ENCODE results near the gene PSMB11.

PSMB11 gene

DNA sequence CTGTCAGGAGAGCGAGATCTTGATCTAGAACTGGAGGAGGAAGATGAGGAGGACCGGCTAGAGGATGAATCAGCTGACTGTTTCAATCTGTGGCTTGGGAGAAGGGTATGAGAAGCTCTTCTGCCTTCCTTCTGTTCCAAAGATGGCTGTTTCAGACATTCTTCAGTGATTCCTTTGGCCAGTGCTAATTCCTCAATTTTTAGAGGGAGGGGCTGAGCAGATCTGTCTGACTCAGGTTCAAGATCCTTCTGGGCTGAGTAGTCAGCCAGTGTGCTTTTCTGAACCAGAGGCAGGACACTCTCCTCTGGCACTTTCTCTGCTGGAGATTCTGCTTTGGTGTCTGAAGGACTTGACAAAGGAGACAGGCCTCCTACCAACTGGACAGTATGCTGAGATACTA is 37.7 kb downstream of the PSMB11 start:
- H3K27me3 ChIP-seq: no peaks in the 10 kb centered on the region
- no peak overlapping the region for H3K27ac ChIP-seq
- H3K4me1 ChIP-seq (ENCODE audit: control insufficient read depth in 1 of 2, insufficient read depth in 1 of 2, low read depth in 1 of 2, low read length in 1 of 2): no peaks in the 10 kb centered on the region
- TF ChIP-seq, protein P1, sequence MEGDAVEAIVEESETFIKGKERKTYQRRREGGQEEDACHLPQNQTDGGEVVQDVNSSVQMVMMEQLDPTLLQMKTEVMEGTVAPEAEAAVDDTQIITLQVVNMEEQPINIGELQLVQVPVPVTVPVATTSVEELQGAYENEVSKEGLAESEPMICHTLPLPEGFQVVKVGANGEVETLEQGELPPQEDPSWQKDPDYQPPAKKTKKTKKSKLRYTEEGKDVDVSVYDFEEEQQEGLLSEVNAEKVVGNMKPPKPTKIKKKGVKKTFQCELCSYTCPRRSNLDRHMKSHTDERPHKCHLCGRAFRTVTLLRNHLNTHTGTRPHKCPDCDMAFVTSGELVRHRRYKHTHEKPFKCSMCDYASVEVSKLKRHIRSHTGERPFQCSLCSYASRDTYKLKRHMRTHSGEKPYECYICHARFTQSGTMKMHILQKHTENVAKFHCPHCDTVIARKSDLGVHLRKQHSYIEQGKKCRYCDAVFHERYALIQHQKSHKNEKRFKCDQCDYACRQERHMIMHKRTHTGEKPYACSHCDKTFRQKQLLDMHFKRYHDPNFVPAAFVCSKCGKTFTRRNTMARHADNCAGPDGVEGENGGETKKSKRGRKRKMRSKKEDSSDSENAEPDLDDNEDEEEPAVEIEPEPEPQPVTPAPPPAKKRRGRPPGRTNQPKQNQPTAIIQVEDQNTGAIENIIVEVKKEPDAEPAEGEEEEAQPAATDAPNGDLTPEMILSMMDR (IDR thresholded peaks at IDR 0.05): no peak
- H3K36me3 ChIP-seq: peaks cover 99% of the 10 kb centered on the region
- H3K4me3 ChIP-seq (ENCODE audit: low read depth in 1 of 2, low read length in 1 of 2): no peak overlapping the region
- no peaks in the 10 kb centered on the region for H3K9me3 ChIP-seq

- Histone ChIP-seq H3K36me3 (peaks cover 99% of the 10 kb centered on the region), H3K4me3 (ENCODE audit: low read depth in 1 of 2, low read length in 1 of 2) (no peak overlapping the region)
- TF ChIP-seq, protein P1 (IDR thresholded peaks at IDR 0.05): no peak
These were observed 38.5 kb downstream of the PSMB11 start for GRCh38 chr14:23080474-23080873.

GRCh38 chr14:23085458-23085857 is 43.4 kb downstream of the PSMB11 start:
- peaks cover 96% of the 10 kb centered on the region for H3K36me3 ChIP-seq

More at GRCh38 chr14:23080474-23080873, 38.5 kb downstream of the PSMB11 start:
- H3K27ac ChIP-seq: no peak overlapping the region
- H3K9me3 ChIP-seq: no peaks in the 10 kb centered on the region
- no peaks in the 10 kb centered on the region for H3K4me1 ChIP-seq (ENCODE audit: control insufficient read depth in 1 of 2, insufficient read depth in 1 of 2, low read depth in 1 of 2, low read length in 1 of 2)
- no peaks in the 10 kb centered on the region for H3K27me3 ChIP-seq

GRCh38 chr14:23086565-23086964 is 44.6 kb downstream of the PSMB11 start:
- Histone ChIP-seq H3K27me3 (no peaks in the 10 kb centered on the region), H3K4me1 (ENCODE audit: control insufficient read depth in 1 of 2, insufficient read depth in 1 of 2, low read depth in 1 of 2, low read length in 1 of 2) (no peaks in the 10 kb centered on the region), H3K4me3 (ENCODE audit: low read depth in 1 of 2, low read length in 1 of 2) (no peak overlapping the region), H3K36me3 (peaks cover 96% of the 10 kb centered on the region), H3K27ac (no peak overlapping the region), H3K9me3 (no peaks in the 10 kb centered on the region)
- TF ChIP-seq, protein P1 (IDR thresholded peaks at IDR 0.05): no peak

More at GRCh38 chr14:23085458-23085857, 43.4 kb downstream of the PSMB11 start:
- no peaks in the 10 kb centered on the region for H3K4me1 ChIP-seq (ENCODE audit: control insufficient read depth in 1 of 2, insufficient read depth in 1 of 2, low read depth in 1 of 2, low read length in 1 of 2)
- TF ChIP-seq, protein P1 (IDR thresholded peaks at IDR 0.05): no peak
- no peaks in the 10 kb centered on the region for H3K27me3 ChIP-seq
- no peaks in the 10 kb centered on the region for H3K9me3 ChIP-seq
- no peak overlapping the region for H3K27ac ChIP-seq
- no peak overlapping the region for H3K4me3 ChIP-seq (ENCODE audit: low read depth in 1 of 2, low read length in 1 of 2)

GRCh38 chr14:23089498-23090253 is 47.7 kb downstream of the PSMB11 start:
- no peak overlapping the region for H3K27ac ChIP-seq
- no peaks in the 10 kb centered on the region for H3K9me3 ChIP-seq
- peaks cover 84% of the 10 kb centered on the region for H3K36me3 ChIP-seq
- peaks cover 16 to 17% of the 10 kb centered on the region in 2 experiments for H3K4me1 ChIP-seq (ENCODE audit: control insufficient read depth in 1 of 2, insufficient read depth in 1 of 2, low read depth in 1 of 2, low read length in 1 of 2)
- H3K27me3 ChIP-seq: no peaks in the 10 kb centered on the region
- TF ChIP-seq, protein P1 (IDR thresholded peaks at IDR 0.05): no peak
- no peak overlapping the region for H3K4me3 ChIP-seq (ENCODE audit: low read depth in 1 of 2, low read length in 1 of 2)

Data from neutrophil (primary cell).